Adrenal gland (tissue), 12 donors: ENCODE results near the gene TAF1B. TPM values are rescaled to one million over a fixed set of nuclear protein-coding genes. Genes with fewer than 3 reads are reported as not detected.
A peak's percentile ranks its signal among the peaks of the same experiment; 100 is the strongest.

ENCODE experiments used
- DNase-seq, 7 donors: peaks; one replicate each; pipeline ENCODE4 v3.0.0-alpha.2; 2019 to 2020
- H3K27ac ChIP-seq, 5 donors: fragments of 200-600 bp; sonication (generic) in 4 of 5; 1 replicate in 3 of 5; 2 replicates in 2 of 5; pipeline versions ENCODE4 v1.5.1 to v1.8.0; 2016 to 2020; ENCODE audit warnings: mild to moderate bottlenecking in 1 of 5
- H3K27me3 ChIP-seq: fragments of 200-600 bp; 2 replicates; pipeline ENCODE4 v1.8.0; 2021
- H3K36me3 ChIP-seq, 2 donors: fragments of 200-600 bp; replicated peaks in 1 of 2; 1 replicate in 1 of 2; 2 replicates in 1 of 2; pipeline versions ENCODE4 v1.5.1 to v1.8.0; 2018 to 2022
- H3K4me1 ChIP-seq, 2 donors: fragments of 200-600 bp; replicated peaks in 1 of 2; 1 replicate in 1 of 2; 2 replicates in 1 of 2; pipeline versions ENCODE4 v1.5.1 to v1.8.0; 2018 to 2021
- H3K4me3 ChIP-seq, 4 donors: fragments of 200-600 bp; sonication (generic) in 3 of 4; one replicate each; pipeline ENCODE4 v1.5.1; 2016 to 2018
- H3K9me3 ChIP-seq, 3 donors: fragments of 200-600 bp; sonication (generic) in 1 of 3; replicated peaks in 1 of 3; 1 replicate in 2 of 3; 2 replicates in 1 of 3; pipeline versions ENCODE4 v1.5.1 to v1.8.0; 2016 to 2021
- POLR2A ChIP-seq, 2 donors: fragments of 450-650 bp; IDR thresholded peaks; one replicate each; pipeline ENCODE4 v1.6.1; 2017; ENCODE audit warnings: antibody characterized with exemption in 2 of 2, mild to moderate bottlenecking in 2 of 2, moderate library complexity in 1 of 2
- WGBS, 4 donors: extraction: QIAGEN DNeasy Blood & Tissue Kit in 2 of 4; methylation state at CpG; one replicate each; pipeline versions ENCODE4 v1.1.5 to v1.1.7; 2013 to 2017; 5-methylcytosine and 5-hydroxymethylcytosine counted together
- intact Hi-C, 2 donors: fragments of 100-400 bp; cut with DNase I; formaldehyde crosslinking; loops; one replicate each; pipeline versions ENCODE4 v1.14.1 to v1.15.0; 2022 to 2023
- polyA plus RNA-seq, 3 donors: library from polyadenylated mRNA; stranded (reverse); fragments of 200-250 nt in 2 of 3; fragments of 350-450 nt in 1 of 3; fragmentation: Illumina TruSeq in 1 of 3; extraction: RNeasy Lipid Tissue Mini Kit (QIAGEN cat#74804) in 1 of 3; gene quantifications; one replicate each; pipeline ENCODE4 v1.2.3, GENCODE V29; 2013 to 2014
- total RNA-seq, 9 donors: library from RNA; depleted of rRNA in 4 of 9; stranded (reverse); fragments of >200 nt in 4 of 9; fragments of 120-200 nt in 1 of 9; fragmentation: NEBNext Ultra II Directional in 1 of 9; extraction: Animal tissue kit (Norgen Biotek cat#: 25700) in 1 of 9; gene quantifications; one replicate each; pipeline versions ENCODE4 v1.1.0 to v1.2.4, GENCODE V29; 2013 to 2023
- TF ChIP-seq, protein P1 (sequence below), 6 experiments: fragments of 450-650 bp in 4 of 6; fragments of 200-600 bp in 2 of 6; sonication (generic) in 1 of 6; IDR thresholded peaks; 1 replicate in 5 of 6; 2 replicates in 1 of 6; pipeline versions ENCODE4 v1.5.1 to v1.8.0; 2016 to 2021; ENCODE audit warnings: antibody characterized with exemption in 6 of 6, mild to moderate bottlenecking in 2 of 6, moderate library complexity in 1 of 6
- donor health status: healthy with polysubstance abuse.
- donor health status: Bipolar disorder and iron deficiency.
- donor health status: DM: yes; HTN: yes; CAD: no.
- donor health status: DM: no; HTN: no; CAD: no.
- donor health status: DM: no; HTN: no; CAD: no.
- donor health status: DM: yes; HTN: yes; CAD: no.

TAF1B gene
- total and polyA plus RNA-seq, 12 donors = 3.1 to 21.6 (median 14.9) TPM

- Histone ChIP-seq H3K4me1 (no peaks in the 10 kb centered on the region), H3K27ac (no peak overlapping the region), H3K27me3 (no peaks in the 10 kb centered on the region), H3K9me3 (no peaks in the 10 kb centered on the region), H3K4me3 (no peak overlapping the region), H3K36me3 (no peaks in the 10 kb centered on the region)
- WGBS, 4 donors = 85 to 94% (median 90%) methylated on average over 2 of the region's 2 CpGs
- no peak for DNase-seq
- TF ChIP-seq POLR2A (IDR thresholded peaks at IDR 0.05) = no peak
- TF ChIP-seq, protein P1, sequence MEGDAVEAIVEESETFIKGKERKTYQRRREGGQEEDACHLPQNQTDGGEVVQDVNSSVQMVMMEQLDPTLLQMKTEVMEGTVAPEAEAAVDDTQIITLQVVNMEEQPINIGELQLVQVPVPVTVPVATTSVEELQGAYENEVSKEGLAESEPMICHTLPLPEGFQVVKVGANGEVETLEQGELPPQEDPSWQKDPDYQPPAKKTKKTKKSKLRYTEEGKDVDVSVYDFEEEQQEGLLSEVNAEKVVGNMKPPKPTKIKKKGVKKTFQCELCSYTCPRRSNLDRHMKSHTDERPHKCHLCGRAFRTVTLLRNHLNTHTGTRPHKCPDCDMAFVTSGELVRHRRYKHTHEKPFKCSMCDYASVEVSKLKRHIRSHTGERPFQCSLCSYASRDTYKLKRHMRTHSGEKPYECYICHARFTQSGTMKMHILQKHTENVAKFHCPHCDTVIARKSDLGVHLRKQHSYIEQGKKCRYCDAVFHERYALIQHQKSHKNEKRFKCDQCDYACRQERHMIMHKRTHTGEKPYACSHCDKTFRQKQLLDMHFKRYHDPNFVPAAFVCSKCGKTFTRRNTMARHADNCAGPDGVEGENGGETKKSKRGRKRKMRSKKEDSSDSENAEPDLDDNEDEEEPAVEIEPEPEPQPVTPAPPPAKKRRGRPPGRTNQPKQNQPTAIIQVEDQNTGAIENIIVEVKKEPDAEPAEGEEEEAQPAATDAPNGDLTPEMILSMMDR (IDR thresholded peaks at IDR 0.05) = no peak
- intact Hi-C loops = no loop called here
Observed at GRCh38 chr2:9909106-9909505, 65.8 kb downstream of the TAF1B start.

- H3K4me3 ChIP-seq = no peak overlapping the region
- no peaks in the 10 kb centered on the region for H3K27me3 ChIP-seq
- TF ChIP-seq, protein P1 (IDR thresholded peaks at IDR 0.05) = no peak
- TF ChIP-seq POLR2A (IDR thresholded peaks at IDR 0.05) = no peak
- H3K9me3 ChIP-seq = no peaks in the 10 kb centered on the region
- DNase-seq = no peak
- intact Hi-C loops = no loop called here
- no peaks in the 10 kb centered on the region for H3K36me3 ChIP-seq
- H3K27ac ChIP-seq = no peak overlapping the region
- WGBS, 4 donors = 68 to 92% (median 76%) methylated on average over 4 of the region's 4 CpGs
- H3K4me1 ChIP-seq = no peaks in the 10 kb centered on the region
Observed at GRCh38 chr2:9910699-9911098, 67.4 kb downstream of the TAF1B start.

DNA sequence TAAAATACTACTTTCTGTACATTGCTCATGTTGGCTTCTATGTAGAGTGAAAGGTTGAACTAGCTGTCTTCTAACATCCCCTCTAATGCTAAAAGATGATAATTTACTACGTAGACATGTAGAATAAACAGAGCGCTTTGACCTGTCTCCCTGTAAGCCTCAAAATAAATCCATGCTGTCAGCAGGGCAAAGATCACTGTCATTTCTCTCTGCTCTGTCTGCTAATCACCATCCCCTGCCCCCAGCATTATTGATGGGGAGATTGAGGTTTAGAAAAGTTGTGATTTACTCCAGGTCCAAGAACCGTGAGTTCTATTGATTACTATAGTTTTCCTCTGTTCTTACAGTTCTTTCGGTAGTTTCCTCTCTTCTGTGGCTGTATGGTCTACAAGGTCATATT, 69.2 kb downstream of the TAF1B start:
- Histone ChIP-seq H3K27ac (no peak overlapping the region), H3K4me3 (no peak overlapping the region), H3K36me3 (no peaks in the 10 kb centered on the region), H3K9me3 (no peaks in the 10 kb centered on the region), H3K27me3 (no peaks in the 10 kb centered on the region), H3K4me1 (no peaks in the 10 kb centered on the region)
- TF ChIP-seq, protein P1 (IDR thresholded peaks at IDR 0.05) = no peak
- no peak for TF ChIP-seq POLR2A (IDR thresholded peaks at IDR 0.05)
- intact Hi-C loops = no loop called here
- DNase-seq = no peak
- 90 to 94% (median 93%) methylated on average over 4 of the region's 4 CpGs for WGBS, 4 donors

DNA sequence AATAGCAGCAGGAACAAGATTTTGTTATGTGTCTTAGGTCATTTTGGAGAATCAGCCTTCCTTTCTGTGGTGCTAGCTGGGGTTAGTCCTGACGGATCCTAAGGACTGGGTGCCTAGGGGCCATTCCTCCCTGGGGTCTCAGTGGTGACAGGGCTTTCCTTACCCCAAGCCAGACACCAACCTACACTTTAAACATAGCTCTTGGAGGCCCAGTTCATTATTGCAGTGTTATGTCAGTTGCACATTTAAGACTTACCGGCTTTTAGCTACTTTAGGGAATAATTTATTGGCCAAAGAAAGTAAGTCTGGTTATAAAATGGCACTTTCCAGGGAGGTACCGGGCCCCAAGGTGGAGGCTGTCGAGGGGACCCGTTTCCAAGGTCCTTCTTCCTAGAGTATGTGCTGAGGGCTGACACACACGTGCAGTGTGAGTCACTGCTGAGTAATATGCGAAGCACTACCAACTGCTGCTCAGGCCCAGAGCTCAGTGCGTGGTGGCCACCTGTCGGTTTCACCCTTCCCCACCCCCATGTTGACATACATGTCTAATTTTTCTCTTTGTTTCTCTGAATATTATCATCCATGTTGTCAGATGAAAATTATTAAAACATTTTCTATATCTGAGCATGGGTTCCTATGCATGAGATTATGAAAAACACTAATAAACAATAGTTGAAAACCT, 71.3 kb downstream of the TAF1B start:
- peak overlapping the region in 1 of 5 donors; percentile 63 for H3K27ac ChIP-seq
- H3K27me3 ChIP-seq = no peaks in the 10 kb centered on the region
- H3K9me3 ChIP-seq = no peaks in the 10 kb centered on the region
- peak; percentile 72 to 91 (median 82) for DNase-seq
- 53 to 67% (median 59%) methylated on average over 8 to 9 of the region's 9 CpGs for WGBS, 4 donors
- intact Hi-C loops = no loop called here
- H3K4me1 ChIP-seq = no peaks in the 10 kb centered on the region
- TF ChIP-seq POLR2A (IDR thresholded peaks at IDR 0.05) = peak in 1 of 2 donors; percentile 29
- TF ChIP-seq, protein P1 (IDR thresholded peaks at IDR 0.05) = peak in 5 of 6 experiments; percentile 30 to 48 (median 34)
- H3K4me3 ChIP-seq = no peak overlapping the region
- no peaks in the 10 kb centered on the region for H3K36me3 ChIP-seq
